HG03457 (cell line): ENCODE measurements around the gene TSPAN33.
"Not testable (repeated sequence)": the region's sequence is repeated elsewhere in the genome, so short reads cannot be mapped to it uniquely, and the experiment has no call there.

Experiments
- ATAC-seq: cut with Tn5 transposase; IDR thresholded peaks from one replicate; pipeline ENCODE4 v1.9.1; 2021; ENCODE audit warnings: moderate number of reproducible peaks; ENCODE audit not compliant: unreplicated experiment

Gene TSPAN33

GRCh38 chr7:129169171-129169671, 24.7 kb downstream of the TSPAN33 start:
- ATAC-seq: no peak

DNA sequence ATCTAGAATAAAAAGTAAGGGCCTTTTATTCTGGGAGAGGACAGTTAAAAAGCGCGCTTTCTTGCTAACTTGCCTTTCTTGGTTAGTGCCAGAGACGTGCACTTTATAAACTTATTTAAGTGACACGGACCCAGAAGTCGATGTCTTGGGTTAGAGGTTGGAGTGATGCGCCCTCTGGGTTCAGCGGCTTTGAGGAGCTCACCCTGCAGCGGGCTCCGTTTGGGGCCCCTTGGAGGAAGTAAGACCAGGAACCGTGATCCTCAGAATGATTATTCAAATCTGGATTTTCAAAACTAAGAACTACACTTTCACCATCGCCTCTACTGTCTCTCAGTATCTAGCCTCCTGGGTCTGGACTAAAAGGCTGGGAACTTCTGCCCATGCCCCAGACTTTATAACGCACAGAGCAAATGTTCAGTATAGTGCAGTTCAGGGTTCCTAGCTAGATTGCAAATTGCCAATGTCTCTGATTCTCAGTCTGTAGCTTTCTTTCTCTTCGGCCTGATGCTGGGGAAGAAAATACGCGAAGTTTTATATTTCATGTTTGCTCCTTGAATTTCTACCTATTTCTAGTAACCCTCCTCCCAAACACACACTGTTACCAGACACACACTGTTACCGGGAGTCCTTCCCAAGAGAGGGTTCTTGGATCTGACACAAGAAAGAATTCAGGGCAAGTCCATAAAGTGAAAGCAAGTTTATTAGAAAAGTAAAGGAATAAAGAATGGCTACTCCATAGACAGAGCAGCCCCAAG, 25.4 kb downstream of the TSPAN33 start:
- ATAC-seq: no peak

GRCh38 chr7:129170441-129171021, 26.0 kb downstream of the TSPAN33 start:
- ATAC-seq: no peak

DNA sequence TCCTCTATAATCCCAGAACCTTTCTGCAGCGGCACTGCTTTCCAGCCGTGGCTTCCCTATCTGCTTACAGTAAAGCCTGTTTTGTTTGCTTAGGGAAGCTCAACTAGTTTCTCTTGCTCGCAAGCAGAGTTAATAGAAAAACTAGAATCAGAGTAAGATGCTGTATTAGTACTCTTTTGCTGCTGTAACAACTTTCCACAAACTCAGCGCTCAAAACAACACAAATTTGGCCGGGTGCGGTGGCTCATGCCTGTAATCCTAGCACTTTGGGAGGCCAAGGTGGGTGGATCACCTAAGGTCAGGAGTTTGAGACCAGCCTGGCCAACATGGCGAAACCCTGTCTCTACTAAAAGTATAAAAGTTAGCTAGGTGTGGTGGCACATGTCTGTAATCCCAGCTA, 29.4 kb downstream of the TSPAN33 start:
- not testable (repeated sequence) for ATAC-seq

DNA sequence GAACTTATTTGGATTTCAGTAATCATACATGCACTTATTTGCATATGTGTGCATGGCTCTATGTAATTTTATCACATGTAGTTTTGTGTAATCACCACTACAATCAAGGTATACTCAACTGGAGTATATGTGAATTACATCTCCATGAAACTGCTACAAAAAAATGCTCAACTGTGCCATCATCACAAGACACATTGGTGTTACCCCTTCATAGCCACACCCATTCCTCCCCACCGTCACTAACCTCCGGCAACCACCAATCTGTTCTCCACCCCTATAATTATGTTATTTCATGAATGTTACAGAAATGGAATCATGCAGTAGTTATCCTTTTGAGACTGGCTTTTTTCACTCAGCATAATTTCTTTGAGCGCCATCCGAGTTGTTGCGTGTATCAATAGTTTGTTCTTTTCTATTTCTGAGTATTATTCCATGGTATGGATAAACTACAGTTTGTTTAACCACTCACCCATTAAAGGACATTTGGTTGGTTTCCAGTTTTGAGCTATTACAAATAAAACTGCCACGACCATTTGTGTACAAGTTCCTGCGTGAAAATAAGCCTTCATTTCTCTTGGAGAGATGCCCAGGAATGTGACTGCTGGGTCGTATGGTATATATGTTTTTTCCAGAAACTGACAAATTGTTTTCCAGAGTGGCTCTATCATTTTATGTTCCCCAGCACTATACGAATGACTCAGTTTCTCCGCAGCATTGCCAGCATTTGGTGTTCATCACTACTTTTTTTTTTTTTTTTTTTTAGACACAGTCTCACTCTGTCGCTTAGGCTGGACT, 32.6 kb downstream of the TSPAN33 start:
- ATAC-seq: no peak

- no peak for ATAC-seq
Measured at GRCh38 chr7:129184981-129185670, 40.6 kb downstream of the TSPAN33 start.

- no peak for ATAC-seq
Measured at GRCh38 chr7:129186749-129187260, 42.3 kb downstream of the TSPAN33 start.

DNA sequence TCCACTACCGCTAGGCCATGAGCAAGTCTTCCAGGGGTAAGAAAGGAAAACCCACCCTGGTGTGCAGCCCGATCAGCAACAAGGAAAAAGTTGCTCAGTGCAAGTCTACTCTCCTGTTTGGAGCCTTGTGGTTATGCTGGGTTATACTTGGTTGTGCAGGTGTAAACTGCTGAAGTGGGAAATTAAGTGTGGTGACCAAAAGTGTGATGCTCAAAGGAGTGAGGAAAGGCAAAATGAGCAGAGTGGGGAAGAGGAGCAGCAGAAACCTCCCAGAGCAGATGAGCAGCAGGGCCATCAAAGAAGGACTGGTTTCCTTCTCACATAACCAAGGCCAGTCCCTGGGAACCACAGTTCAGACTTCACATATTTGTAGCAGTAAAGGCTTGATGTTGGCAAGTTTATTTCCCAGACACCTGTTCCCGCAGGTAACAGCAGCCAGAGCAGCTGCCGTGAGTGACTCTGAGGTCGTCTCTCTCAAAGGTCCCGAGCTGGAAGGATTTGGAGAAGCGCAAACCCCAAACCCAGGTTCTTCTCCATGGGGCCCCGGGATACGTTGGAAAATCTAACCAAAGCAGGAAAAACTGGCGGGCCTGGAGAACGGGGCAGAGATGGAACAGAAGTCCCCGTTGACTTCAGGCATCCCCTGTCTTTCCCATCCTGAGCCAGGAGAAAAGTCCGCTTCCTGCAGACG, 43.3 kb downstream of the TSPAN33 start:
- ATAC-seq: no peak

DNA sequence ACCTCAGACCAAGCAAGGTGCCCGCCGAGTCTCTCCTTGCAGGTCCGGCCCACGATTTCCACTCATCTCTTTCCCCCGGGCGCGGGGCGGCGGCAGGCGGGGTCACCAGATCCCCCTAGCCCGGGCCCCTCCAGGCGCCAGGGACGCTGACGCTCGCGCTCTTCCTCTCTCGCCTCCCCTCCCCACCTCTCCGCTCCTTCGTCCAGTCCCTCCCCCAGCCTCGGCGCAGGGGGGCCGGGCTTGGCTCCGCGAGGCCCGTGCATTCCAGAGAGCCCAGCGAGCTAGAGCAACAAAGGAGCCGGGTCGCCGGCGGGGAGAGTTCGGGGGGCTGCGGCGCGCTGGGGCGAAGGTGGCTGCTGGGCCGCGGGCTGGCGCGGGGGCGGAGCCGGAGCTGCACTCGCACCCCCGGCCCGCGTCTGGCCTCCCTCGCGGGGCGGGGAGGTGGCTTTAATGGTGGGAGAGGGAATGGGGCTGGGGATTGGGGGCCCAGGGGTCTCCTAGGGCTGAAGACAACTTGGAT, 43.9 kb downstream of the TSPAN33 start, which contains the start of gene SMO:
SMO (plus strand) TSS at position 262 of the 520 bp plus-strand sequence. CDS start 519 bp downstream, outside the sequence.
- no peak for ATAC-seq

DNA sequence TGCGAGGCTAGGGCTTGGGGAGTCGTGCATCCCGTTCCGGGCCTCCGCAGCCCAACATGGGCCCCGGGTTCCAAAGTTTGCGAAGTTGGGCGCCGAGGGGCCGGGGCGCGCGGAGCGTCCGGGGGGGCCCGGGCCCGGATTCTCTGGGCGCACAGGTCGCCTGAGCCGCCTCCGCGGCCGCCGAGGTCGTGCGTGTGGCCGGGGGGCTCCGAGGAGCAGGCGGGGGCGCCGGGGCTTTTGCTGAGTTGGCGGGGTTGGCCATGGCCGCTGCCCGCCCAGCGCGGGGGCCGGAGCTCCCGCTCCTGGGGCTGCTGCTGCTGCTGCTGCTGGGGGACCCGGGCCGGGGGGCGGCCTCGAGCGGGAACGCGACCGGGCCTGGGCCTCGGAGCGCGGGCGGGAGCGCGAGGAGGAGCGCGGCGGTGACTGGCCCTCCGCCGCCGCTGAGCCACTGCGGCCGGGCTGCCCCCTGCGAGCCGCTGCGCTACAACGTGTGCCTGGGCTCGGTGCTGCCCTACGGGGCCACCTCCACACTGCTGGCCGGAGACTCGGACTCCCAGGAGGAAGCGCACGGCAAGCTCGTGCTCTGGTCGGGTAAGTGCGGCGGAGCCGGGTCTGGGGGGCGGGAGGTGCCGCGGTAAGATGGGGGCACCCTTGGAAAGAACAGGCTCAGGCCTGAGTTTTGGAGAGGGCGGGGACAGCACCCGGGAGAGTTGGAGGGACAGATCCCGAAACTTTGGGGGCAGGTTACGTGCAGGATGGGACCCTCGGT, 44.6 kb downstream of the TSPAN33 start:
- ATAC-seq: no peak

DNA sequence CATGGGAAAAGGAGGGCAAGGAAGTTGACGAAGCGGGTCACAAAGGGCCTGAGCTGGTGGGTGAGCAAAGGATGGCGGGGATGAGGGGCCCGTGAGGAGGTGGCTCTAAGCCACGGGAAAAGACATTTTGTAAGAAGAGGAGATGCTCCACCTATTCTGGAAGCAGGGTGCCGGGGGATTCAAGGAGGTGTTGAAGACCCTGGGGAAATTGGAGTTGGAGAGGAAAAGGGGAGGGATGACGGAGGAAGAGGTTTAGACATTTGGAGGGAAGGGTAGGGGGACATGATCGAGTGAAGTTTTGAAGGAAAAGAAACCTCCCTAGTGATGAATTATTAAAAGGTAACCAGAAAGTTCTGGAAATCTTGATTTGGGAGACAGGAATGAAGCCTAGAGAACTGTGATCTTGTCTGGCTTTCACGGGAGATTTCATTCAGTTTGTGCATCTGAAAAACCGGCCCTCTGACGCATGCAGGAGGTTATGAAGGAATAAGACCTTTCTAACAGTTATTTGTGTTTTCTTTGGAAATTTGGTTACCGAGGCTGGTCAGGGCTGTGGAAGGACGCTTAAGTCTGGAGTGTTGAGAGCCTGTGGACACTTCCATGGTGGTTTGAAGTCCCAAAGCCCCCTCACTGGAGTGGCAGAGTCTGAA, 45.3 kb downstream of the TSPAN33 start:
- ATAC-seq: no peak

GRCh38 chr7:129191272-129191671, 46.8 kb downstream of the TSPAN33 start:
- ATAC-seq: no peak

GRCh38 chr7:129193892-129194291, 49.4 kb downstream of the TSPAN33 start:
- ATAC-seq: no peak

DNA sequence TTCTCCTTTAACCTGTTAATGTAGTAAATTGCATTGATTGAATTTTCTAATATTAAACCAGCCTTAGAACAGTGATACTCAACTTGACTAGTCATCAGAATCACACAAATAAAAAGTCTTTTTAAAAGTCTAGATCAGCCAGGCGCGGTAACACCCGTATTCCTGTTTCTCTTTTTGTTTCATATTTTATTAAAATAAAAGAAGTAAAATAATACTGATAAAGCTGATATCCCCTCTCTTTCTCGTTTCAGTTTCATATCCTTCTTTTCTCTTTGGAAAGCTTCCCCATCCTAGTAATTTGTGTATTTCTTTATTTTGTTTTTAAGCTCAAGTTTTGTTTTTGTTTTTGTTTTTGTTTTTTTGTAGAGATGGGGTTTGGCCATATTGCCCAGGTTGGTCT, 53.3 kb downstream of the TSPAN33 start:
- ATAC-seq: no peak

- no peak for ATAC-seq
Measured at GRCh38 chr7:129199406-129199805, 54.9 kb downstream of the TSPAN33 start.

GRCh38 chr7:129202058-129202777, 57.7 kb downstream of the TSPAN33 start:
- ATAC-seq: no peak

DNA sequence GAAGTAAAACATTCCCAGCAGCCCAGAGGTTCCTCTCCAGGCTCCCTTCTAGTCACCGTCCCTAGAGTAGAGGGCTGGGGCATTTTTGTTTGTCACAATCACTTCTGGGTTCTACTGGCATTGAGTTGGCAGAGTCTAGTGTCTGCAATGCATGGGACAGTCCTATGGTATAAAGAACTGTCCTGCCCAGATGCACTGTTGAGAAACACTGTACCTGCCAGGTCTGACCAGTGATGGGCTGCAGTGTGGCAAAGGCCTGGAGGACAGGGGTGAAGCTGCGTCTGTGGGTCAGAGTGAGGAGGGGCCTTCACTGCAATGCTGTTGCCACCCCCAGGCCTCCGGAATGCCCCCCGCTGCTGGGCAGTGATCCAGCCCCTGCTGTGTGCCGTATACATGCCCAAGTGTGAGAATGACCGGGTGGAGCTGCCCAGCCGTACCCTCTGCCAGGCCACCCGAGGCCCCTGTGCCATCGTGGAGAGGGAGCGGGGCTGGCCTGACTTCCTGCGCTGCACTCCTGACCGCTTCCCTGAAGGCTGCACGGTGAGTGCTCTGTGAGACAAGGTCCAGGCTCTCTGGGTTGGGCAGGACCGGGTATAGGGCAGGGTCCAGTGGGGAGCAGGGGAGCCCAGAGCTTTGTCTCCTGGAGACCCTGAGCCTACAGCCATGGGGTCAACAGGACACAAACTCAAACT, 58.7 kb downstream of the TSPAN33 start:
- ATAC-seq: no peak
